Activated gamma-delta T cell (primary cell): Measurements from ENCODE around the gene ZNF14.
"Not testable (repeated sequence)": the region's sequence is repeated elsewhere in the genome, so short reads cannot be mapped to it uniquely, and the experiment has no call there.

ENCODE experiments used
- DNase-seq: peaks from one replicate; lab custom pipeline; 2025; lab: John Stamatoyannopoulos, UW
- total RNA-seq, 2 donors: gene quantifications; one replicate each; lab custom pipeline; 2026; lab: John Stamatoyannopoulos, UW

The ZNF14 gene
- total RNA-seq = 48.5 to 61.2 reads per million in 2 donors

GRCh38 chr19:19732579-19733501, at the start of gene ZNF14:
Gene ZNF14, minus strand, starts transcription at chr19:19733112. Its CDS starts 154 bp downstream, at chr19:19732958.
- DNase-seq = peak; percentile 70

GRCh38 chr19:19781791-19782190, 48.9 kb upstream of the ZNF14 start:
- not testable (repeated sequence) for DNase-seq

DNA sequence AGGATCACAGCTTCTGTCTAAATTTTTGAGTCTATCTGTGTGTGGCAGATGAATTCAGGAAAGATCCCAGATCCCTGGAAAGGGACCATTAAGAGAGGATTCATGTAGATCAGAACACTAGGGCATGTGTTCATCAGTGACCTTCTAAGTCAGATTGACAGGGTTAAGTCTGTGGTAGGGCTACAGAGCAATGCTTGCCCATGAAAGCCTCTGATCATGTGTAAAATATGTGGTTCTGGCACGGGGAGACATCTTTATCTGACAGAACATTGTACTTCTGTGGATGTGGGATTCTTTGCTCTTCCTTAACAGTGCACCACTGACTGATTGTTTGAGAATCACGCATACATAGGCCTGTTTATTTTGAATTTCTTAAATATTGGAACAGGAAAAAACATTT, 45.8 kb upstream of the ZNF14 start:
- no peak for DNase-seq

DNA sequence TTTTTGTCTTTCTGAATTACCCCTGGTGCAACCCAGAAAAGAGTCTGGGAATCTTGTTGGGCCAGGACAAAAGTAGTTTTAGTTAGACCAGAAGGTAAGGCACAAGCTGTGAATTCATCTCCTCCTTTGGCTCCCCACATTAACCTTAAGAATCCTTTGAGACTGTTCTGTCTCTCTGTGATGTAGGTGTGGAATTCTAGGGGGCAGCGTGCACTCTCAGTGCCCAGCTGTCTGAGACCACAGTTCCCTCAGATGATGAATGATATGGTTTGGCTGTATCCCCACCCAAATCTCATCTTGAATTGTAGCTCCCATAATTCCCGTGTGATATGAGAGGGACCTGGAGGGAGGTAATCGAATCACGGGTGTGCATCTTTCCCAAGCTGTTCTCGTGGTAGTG, 44.8 kb upstream of the ZNF14 start:
- no peak for DNase-seq

GRCh38 chr19:19776206-19777008, 43.5 kb upstream of the ZNF14 start:
- peak; percentile 75 for DNase-seq

DNA sequence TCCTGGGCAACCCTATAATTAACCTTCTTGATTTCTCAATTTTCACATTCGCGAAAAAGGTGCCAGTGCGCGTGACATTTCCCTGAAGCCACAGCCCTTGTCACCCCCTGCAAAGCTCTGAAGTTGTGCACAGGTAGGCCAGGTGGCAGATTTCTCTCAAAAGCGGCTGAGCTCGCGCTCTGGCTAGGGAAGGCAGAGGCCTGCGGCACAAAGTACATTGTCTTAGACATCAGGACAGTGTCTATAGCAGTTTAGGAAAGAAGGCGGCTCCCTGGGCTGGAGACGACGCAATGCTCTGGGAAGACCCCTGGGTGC, 42.9 kb upstream of the ZNF14 start:
- no peak for DNase-seq

- no peak for DNase-seq
Measured at GRCh38 chr19:19774354-19775033, 41.6 kb upstream of the ZNF14 start.

DNA sequence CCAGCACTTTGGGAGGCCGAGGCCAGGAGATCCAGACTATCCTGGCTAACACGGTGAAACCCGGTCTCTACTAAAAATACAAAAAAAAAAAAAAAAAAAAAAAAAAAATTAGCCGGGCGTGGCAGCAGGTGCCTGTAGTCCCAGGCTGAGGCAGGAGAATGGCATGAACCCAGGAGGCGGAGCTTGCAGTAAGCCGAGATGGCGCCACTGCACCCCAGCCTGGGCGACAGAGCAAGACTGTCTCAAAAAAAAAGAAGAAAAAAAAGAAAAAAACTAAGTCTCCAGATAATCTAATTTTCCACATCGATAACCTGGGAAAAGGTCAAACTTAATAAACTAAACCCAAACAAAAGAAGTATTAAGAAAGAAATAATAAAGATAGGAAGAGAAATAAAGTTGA, 39.1 kb upstream of the ZNF14 start:
- DNase-seq = not testable (repeated sequence)

- DNase-seq = not testable (repeated sequence)
Measured at GRCh38 chr19:19769971-19770370, 37.1 kb upstream of the ZNF14 start.

DNA sequence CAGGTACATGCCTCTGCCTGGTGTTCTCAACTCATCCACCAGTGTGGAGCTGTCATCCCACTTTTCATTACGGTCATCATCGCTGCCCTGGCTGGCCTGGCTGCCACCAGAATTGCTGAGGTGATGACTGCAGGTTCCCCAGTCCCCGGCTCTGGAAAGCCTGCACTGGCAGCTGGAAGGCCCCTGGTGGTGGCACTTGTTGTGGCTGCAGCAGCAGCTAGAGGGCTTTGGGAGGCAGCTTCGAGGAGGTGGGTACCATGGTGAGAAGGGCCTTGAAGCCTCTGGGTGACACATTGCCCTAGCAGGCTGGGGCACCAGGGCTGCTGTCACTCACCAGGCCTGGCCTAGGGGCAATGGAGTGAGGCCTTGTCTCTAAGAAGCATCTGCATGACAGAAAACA, 25.3 kb upstream of the ZNF14 start:
- no peak for DNase-seq

GRCh38 chr19:19752760-19753403, 20.0 kb upstream of the ZNF14 start:
- DNase-seq = no peak

DNA sequence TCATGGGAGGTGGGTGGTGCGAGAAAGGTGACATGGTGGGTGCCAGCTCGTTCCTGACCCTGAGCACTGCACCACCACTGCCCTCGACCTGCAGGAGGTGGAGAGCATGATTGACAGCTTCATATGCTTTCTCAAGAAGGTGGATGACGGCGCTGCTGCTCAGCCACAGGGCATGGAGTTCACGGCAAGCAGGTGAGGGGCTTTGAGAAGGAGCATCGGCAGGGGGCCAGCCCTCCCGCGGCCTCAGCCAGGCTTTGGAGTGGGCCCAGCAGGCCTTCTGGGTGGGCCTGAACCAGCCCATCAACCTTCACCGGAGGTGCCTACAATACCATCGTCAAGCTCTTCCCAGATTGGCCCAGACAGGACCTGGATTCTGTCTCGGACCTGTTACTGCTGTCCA, 18.9 kb upstream of the ZNF14 start:
- DNase-seq = no peak

DNA sequence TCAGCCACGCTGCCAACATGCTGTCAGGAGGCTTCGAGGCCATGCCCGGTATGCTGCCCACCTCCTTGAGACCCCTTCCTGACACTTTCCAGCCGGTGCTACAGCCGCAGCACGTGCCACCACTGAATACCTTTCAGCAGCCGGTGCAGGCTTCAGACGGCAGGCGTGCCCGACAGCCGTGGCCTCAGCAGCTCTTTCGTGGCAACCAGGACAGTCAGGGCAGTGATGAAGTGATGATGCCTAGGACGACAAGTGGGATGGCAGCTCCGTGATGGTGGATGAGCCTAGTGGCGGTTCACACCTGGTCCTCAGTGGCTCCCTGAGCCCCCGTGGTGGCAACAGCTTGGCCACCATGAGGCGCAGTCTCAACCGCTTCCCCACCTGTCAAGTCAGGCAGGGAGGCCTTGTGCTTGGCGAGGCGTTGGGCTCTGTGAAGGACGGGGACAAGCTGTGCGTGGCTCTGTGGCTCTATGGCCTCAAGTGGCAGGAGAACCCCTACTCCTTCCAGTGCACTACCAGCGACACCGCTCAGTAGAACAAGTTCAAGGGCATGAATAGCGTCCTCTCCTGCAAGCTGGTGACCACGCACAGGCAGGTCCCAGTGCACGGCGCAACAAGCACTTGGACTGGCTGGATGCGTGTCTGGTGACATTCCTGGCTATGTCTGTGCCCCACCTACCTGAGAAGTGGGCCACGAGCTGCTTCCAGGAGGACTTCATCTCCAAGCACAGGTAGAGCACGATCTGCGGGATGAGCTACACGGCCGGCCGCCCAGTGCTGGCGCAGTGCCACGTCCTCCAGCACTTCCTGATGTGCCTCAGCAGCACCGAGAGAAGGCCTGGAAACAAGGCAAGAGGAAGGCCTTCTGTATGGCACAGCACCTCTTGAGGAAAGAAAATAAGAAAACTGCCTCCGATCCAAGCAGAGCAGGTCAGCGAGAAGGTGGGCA, 18.2 kb upstream of the ZNF14 start:
- no peak for DNase-seq

DNA sequence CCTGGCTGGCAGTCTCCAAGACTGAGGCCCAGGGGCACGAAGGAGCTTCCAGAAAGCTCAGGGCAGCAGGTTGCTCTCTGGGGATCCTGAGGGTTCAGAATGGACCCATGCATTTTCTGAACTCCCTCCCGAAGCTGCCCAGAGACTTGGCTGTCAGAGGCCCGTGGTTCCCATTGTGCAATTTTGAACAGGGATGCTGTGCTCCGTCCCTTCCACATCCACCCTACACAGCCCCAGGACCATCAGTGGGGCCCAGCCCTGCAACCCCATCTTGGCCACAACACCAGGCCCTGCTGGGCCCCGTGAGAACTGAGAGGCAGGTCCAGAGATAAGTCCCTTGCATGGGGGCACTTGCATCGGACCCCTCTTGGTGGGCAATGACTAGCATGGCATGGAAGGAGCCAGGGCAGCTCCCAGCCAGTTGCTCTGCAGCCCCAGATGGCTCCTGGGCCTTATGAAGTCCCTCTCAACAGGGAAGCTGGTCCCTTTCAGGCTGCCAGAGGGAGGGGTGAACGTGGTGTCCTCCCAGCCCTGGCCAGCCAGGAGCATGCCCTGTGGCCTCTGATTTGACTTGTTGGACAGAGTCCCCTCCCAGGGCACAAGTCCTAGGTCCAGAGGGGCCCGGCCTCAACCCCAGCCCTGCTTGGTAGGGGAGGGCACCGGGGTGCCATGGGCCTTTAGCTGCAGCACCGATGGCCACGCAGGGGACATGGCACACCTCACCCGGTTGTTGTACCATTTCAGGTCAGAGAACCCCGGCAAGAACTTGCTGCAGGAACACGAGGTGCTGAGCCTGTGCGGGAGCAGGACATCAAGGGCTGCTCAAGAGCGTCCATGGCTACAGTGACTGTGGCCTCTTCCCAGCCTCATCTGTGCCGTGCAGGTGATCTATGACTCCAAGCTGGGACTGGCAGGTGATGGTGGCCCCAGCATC, 17.3 kb upstream of the ZNF14 start:
- no peak for DNase-seq

DNA sequence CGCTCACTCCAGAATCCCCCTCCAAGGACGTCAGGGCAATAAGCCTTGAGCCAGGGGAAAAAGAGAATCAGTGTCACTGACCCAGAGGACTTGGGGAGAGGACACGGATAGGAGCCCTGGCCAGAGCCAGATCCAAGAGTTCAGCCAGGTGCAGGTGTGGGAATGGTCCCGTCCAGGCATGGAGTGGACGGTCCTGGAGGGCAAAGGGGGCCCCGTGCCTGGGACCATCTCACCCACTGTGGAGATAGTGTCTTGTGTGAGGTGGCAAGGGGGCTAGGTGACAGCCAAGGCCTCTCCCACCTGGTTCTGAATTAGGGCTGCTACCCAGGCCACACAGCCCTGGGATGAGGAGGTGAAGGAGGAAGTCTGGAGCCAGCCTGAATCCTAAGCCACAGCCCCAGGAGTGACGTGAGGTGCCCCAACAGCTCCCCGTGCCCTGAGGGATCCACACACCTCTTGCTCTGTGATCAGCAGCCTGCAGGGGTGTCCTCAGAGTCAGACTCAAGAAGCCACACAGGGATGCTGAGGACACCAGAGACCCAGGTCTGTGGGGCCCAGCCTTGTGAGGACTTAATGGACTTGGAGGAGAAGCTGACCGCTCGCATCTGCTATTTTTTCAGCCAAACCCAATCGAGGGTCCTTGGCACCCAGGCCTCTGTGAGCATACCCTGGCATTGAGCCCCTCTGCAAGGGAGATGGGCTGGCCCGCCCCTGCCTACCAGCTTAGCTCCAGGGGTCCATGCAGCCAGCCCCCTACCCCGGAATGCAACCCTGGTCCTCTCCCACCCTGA, 16.4 kb upstream of the ZNF14 start:
- DNase-seq = no peak

GRCh38 chr19:19748249-19748938, 15.5 kb upstream of the ZNF14 start:
- no peak for DNase-seq

DNA sequence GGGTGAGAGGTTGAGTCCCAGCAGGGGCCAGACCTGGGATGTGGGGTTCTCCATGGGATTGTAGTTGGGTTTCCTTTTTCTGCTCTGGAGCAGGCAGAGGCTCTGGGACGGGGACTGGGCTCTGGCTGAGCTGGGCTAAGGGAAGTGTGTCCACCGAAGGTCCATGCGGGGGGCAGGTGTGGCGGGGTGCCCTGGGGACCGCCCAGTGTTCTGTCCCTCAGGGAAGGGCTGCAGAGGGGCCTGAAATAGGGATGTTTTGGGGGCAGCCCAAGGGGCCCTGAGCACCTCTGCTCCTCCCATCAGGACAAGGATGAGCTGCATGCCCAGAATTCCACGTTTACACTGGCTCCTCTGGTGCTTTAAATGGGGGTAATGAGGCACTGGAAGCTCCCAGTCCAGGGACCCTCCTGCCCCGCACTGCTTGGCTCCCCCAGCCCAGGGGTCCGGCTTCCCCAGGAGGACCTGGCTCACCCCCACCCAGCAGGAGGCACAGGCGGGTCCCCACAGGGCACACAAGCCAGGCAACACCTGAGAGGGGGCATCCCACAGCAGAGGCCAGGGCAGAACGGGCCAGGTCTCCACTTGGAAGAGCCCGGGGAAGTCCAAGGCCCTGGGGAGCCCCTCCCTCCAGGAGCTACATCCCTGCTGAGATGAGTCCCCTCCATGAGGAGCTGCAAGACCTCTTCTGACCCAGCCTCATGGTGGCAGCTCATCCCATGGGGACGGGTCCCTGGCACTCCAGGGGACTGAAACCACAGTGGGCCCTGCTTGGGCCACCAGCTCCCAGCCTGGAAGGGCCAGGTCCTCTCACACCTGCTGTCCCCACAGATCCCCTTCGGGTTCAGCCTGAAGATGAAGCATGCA, 14.7 kb upstream of the ZNF14 start:
- no peak for DNase-seq
